SK-N-SH (cell line): Measurements from ENCODE around the gene CELF4. TPM values are rescaled to one million over a fixed set of nuclear protein-coding genes. Genes with fewer than 3 reads are reported as not detected.

Source experiments
- CTCF ChIA-PET: fragments of 300-600, 350-600 bp; formaldehyde crosslinking; extraction: SDS; loops from one replicate; lab custom pipeline; 2021; lab: Yijun Ruan, JAX
- POLR2A ChIA-PET: fragments of 350-600 bp; sonication (Branson Sonifier 250); formaldehyde crosslinking; extraction: SDS; loops from one replicate; lab custom pipeline; 2020; ENCODE audit warnings: antibody characterized with exemption, inconsistent platforms; lab: Yijun Ruan, JAX
- DNase-seq: peaks from one replicate; pipeline ENCODE4 v3.0.0; 2012
- H2AFZ ChIP-seq: fragments of 200-600 bp; sonication (generic); 2 replicates; pipeline ENCODE4 v1.8.1; 2016; ENCODE audit warnings: antibody characterized with exemption, mild to moderate bottlenecking, low read depth
- H3F3A ChIP-seq: fragments of 200-600 bp; sonication (generic); replicated peaks from 2 replicates; pipeline ENCODE3; 2016; ENCODE audit warnings: antibody characterized with exemption, mild to moderate bottlenecking; ENCODE audit not compliant: insufficient read depth
- H3K27ac ChIP-seq, 2 experiments: fragments of 200-500 bp in 1 of 2; fragments of 200-600 bp in 1 of 2; sonication (Bioruptor generic) in 1 of 2; sonication (generic), shearing (Covaris generic) in 1 of 2; 2 replicates each; pipeline versions ENCODE4 v1.5.1 to v1.6.1; 2014 to 2016; ENCODE audit warnings: low read depth in 2 of 2, inconsistent platforms in 1 of 2, low read length in 1 of 2, mild to moderate bottlenecking in 1 of 2, mixed read lengths in 1 of 2
- H3K27me3 ChIP-seq: fragments of 200-600 bp; sonication (generic), shearing (Covaris generic); 2 replicates; pipeline ENCODE4 v1.6.1; 2016; ENCODE audit warnings: mixed run types; ENCODE audit not compliant: insufficient read depth
- H3K36me3 ChIP-seq, 2 experiments: fragments of 200-500 bp in 1 of 2; fragments of 200-600 bp in 1 of 2; sonication (Bioruptor generic) in 1 of 2; sonication (generic) in 1 of 2; replicated peaks in 1 of 2; 2 replicates each; pipeline versions ENCODE3 to v1.5.1; 2014 to 2016; ENCODE audit warnings: low read length in 1 of 2, mild to moderate bottlenecking in 1 of 2; ENCODE audit not compliant: insufficient read depth in 2 of 2, control insufficient read depth in 1 of 2
- H3K4me1 ChIP-seq, 2 experiments: fragments of 200-500 bp in 1 of 2; fragments of 200-600 bp in 1 of 2; sonication (Bioruptor generic) in 1 of 2; sonication (generic), shearing (Covaris generic) in 1 of 2; 2 replicates each; pipeline versions ENCODE4 v1.5.1 to v1.6.1; 2014 to 2016; ENCODE audit warnings: low read depth in 1 of 2, low read length in 1 of 2, mixed run types in 1 of 2; ENCODE audit not compliant: insufficient read depth in 2 of 2, control insufficient read depth in 1 of 2
- H3K4me2 ChIP-seq: fragments of 200-600 bp; sonication (generic), shearing (Covaris generic); 2 replicates; pipeline ENCODE4 v1.6.1; 2017; ENCODE audit warnings: mixed run types
- H3K4me3 ChIP-seq, 2 experiments: fragments of 200-500 bp in 1 of 2; fragments of 200-600 bp in 1 of 2; sonication (Bioruptor generic) in 1 of 2; sonication (generic), shearing (Covaris generic) in 1 of 2; 2 replicates each; pipeline versions ENCODE4 v1.5.1 to v1.8.1; 2014 to 2016; ENCODE audit warnings: low read depth in 2 of 2, inconsistent platforms in 1 of 2, low read length in 1 of 2, mild to moderate bottlenecking in 1 of 2, mixed read lengths in 1 of 2, moderate library complexity in 1 of 2
- H3K79me2 ChIP-seq: fragments of 200-600 bp; sonication (generic); 2 replicates; pipeline ENCODE4 v1.8.1; 2017; ENCODE audit warnings: mild to moderate bottlenecking; ENCODE audit not compliant: insufficient read depth
- H3K9ac ChIP-seq: fragments of 200-600 bp; sonication (generic); 2 replicates; pipeline ENCODE4 v1.6.1; 2017; ENCODE audit warnings: mixed run types
- H3K9me2 ChIP-seq: fragments of 200-600 bp; sonication (generic); 2 replicates; pipeline ENCODE4 v1.6.1; 2017; ENCODE audit warnings: mixed run types
- H3K9me3 ChIP-seq: fragments of 200-600 bp; sonication (generic); 2 replicates; pipeline ENCODE4 v1.6.1; 2017; ENCODE audit warnings: mixed run types, mild to moderate bottlenecking, moderate library complexity
- H4K20me1 ChIP-seq: fragments of 200-600 bp; sonication (generic); 2 replicates; pipeline ENCODE4 v1.6.1; 2017; ENCODE audit warnings: mild to moderate bottlenecking, mixed run types; ENCODE audit not compliant: insufficient read depth
- CHD2 ChIP-seq: fragments of 150-350 bp; IDR thresholded peaks from 2 replicates; pipeline ENCODE4 v1.6.1; 2018; ENCODE audit warnings: low read length; ENCODE audit not compliant: partially characterized antibody
- ELF1 ChIP-seq: IDR thresholded peaks from 2 replicates; pipeline ENCODE4 v1.4.0; 2012
- EP300 ChIP-seq, 2 experiments: IDR thresholded peaks; 2 replicates each; pipeline versions ENCODE4 v1.4.0 to v1.6.1; 2012; ENCODE audit warnings: borderline replicate concordance in 1 of 2, low read depth in 1 of 2, low read length in 1 of 2
- EZH2phosphoT487 ChIP-seq: fragments of 200-600 bp; sonication (generic); IDR thresholded peaks from 2 replicates; pipeline ENCODE4 v1.6.1; 2017; ENCODE audit warnings: low read depth, mixed run types, mild to moderate bottlenecking, antibody characterized with exemption, moderate library complexity, borderline replicate concordance
- FOSL2 ChIP-seq: IDR thresholded peaks from 2 replicates; pipeline ENCODE4 v1.4.0; 2012; ENCODE audit warnings: low read depth, mild to moderate bottlenecking, moderate library complexity, borderline replicate concordance
- FOXM1 ChIP-seq: IDR thresholded peaks from 2 replicates; pipeline ENCODE4 v1.4.0; 2012; ENCODE audit warnings: low read depth, mild to moderate bottlenecking
- GABPA ChIP-seq: IDR thresholded peaks from 2 replicates; pipeline ENCODE4 v1.4.0; 2012; ENCODE audit warnings: low read depth, mild to moderate bottlenecking
- GATA2 ChIP-seq: sonication (generic); formaldehyde crosslinking; IDR thresholded peaks from 2 replicates; pipeline ENCODE4 v1.5.0; 2020; ENCODE audit warnings: mild to moderate bottlenecking, missing genetic modification reagents
- JUND ChIP-seq: IDR thresholded peaks from 2 replicates; pipeline ENCODE4 v1.4.0; 2012
- MEF2A ChIP-seq: IDR thresholded peaks from 2 replicates; pipeline ENCODE4 v1.4.0; 2012; ENCODE audit warnings: low read depth, borderline replicate concordance
- MXI1 ChIP-seq: IDR thresholded peaks from 2 replicates; pipeline ENCODE4 v1.6.1; 2012; ENCODE audit warnings: mild to moderate bottlenecking, low read depth, low read length, improper control_type of control experiment
- NRF1 ChIP-seq: IDR thresholded peaks from 2 replicates; pipeline ENCODE4 v1.6.1; 2012; ENCODE audit warnings: low read depth, mild to moderate bottlenecking, low read length
- POLR2AphosphoS5 ChIP-seq: IDR thresholded peaks from 2 replicates; pipeline ENCODE4 v1.6.1; 2012; ENCODE audit warnings: low read depth, low read length
- SIN3A ChIP-seq: IDR thresholded peaks from 2 replicates; pipeline ENCODE4 v1.6.1; 2012; ENCODE audit warnings: low read depth, mild to moderate bottlenecking, low read length, moderate library complexity, borderline replicate concordance
- TAF1 ChIP-seq: IDR thresholded peaks from 2 replicates; pipeline ENCODE4 v1.6.1; 2012; ENCODE audit warnings: low read depth, mild to moderate bottlenecking, low read length, moderate library complexity, borderline replicate concordance
- YY1 ChIP-seq: IDR thresholded peaks from 2 replicates; pipeline ENCODE4 v1.4.0; 2012; ENCODE audit warnings: low read depth, mild to moderate bottlenecking
- WGBS: methylation state at CpG from one replicate; pipeline ENCODE4 v1.1.6; 2017; ENCODE audit warnings: low lambda C conversion rate; 5-methylcytosine and 5-hydroxymethylcytosine counted together
- polyA plus RNA-seq, 3 experiments: library from polyadenylated mRNA; depleted of rRNA; stranded (reverse); fragments of >200 nt; gene quantifications; 2 replicates each; pipeline ENCODE4 v1.2.3, GENCODE V29; 2012
- TF ChIP-seq, protein P1 (sequence below): IDR thresholded peaks from 2 replicates; pipeline ENCODE4 v1.4.0; 2012; ENCODE audit warnings: low read depth
- TF ChIP-seq, protein P2 (sequence below): IDR thresholded peaks from 2 replicates; pipeline ENCODE4; 2012
- TF ChIP-seq, protein P3 (sequence below): IDR thresholded peaks from 2 replicates; pipeline ENCODE4 v1.4.0; 2012; ENCODE audit warnings: low read depth, borderline replicate concordance
- TF ChIP-seq, protein P4 (sequence below): fragments of 150-350 bp; IDR thresholded peaks from 2 replicates; pipeline ENCODE4 v1.6.1; 2016; ENCODE audit warnings: mild to moderate bottlenecking, low read depth, low read length

The CELF4 gene
- polyA plus RNA-seq, 1 of the 3 experiments (the other 2 are of a cell fraction) = 0.26 TPM

DNA sequence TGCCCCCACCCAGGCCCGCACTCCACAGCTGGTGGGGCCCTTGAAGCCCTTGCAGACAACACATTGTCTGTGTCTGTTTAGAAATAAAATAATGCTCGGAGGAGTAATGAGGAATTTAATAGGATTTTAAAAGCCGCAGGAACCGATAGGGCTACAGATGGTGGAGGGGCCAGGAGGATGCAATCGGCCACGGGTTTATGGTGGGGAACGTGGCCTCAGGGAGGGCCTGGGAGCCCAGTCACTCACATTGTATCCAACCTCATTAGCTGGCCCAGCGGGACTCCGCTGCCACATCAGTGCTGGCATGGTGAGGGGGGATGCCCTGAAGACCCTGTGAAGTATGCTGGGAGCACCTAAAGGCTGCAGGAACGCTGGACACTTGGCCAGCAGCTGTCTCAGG, 252.0 kb downstream of the CELF4 start:
- Histone ChIP-seq H4K20me1 (no peaks in the 10 kb centered on the region), H3K4me2 (no peak overlapping the region), H3K79me2 (no peaks in the 10 kb centered on the region), H3K9ac (no peak overlapping the region), H3K4me3 (no peak overlapping the region), H3F3A (no peaks in the 10 kb centered on the region), H2AFZ (no peak overlapping the region), H3K9me3 (no peaks in the 10 kb centered on the region), H3K36me3 (no peaks in the 10 kb centered on the region), H3K4me1 (peaks cover 0 to 2% of the 10 kb centered on the region in 2 experiments; a peak in 1 of 4 replicates), H3K9me2 (no peaks in the 10 kb centered on the region)
- no peak for DNase-seq
- ChIA-PET CTCF (interaction anchor here (1.0 to 3.6 kb wide), 4 partner anchors 10 to 81 kb away, joined by 3 to 21 read pairs (median 4); no protein-coding TSS in a partner anchor), POLR2A (no interaction called here)
- 63% methylated on average over 9 of the region's 10 CpGs for WGBS
- TF ChIP-seq GATA2 = no peak
- TF ChIP-seq NRF1 = no peak
- TF ChIP-seq FOSL2 = no peak
- no peak for TF ChIP-seq EZH2phosphoT487
- TF ChIP-seq SIN3A = no peak
- no peak for TF ChIP-seq EP300 (IDR thresholded peaks at IDR 0.05; ENCODE audit: borderline replicate concordance in 1 of 2, low read depth in 1 of 2, low read length in 1 of 2)
- TF ChIP-seq, protein P1, sequence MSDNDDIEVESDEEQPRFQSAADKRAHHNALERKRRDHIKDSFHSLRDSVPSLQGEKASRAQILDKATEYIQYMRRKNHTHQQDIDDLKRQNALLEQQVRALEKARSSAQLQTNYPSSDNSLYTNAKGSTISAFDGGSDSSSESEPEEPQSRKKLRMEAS = no peak
- TF ChIP-seq, protein P2, sequence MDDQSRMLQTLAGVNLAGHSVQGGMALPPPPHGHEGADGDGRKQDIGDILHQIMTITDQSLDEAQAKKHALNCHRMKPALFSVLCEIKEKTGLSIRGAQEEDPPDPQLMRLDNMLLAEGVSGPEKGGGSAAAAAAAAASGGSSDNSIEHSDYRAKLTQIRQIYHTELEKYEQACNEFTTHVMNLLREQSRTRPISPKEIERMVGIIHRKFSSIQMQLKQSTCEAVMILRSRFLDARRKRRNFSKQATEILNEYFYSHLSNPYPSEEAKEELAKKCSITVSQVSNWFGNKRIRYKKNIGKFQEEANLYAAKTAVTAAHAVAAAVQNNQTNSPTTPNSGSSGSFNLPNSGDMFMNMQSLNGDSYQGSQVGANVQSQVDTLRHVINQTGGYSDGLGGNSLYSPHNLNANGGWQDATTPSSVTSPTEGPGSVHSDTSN = no peak
- no peak for TF ChIP-seq FOXM1
- no peak for TF ChIP-seq JUND
- TF ChIP-seq POLR2AphosphoS5 = no peak
- TF ChIP-seq GABPA = no peak
- no peak for TF ChIP-seq ELF1
- TF ChIP-seq MXI1 = no peak
- TF ChIP-seq MEF2A = no peak
- TF ChIP-seq, protein P3, sequence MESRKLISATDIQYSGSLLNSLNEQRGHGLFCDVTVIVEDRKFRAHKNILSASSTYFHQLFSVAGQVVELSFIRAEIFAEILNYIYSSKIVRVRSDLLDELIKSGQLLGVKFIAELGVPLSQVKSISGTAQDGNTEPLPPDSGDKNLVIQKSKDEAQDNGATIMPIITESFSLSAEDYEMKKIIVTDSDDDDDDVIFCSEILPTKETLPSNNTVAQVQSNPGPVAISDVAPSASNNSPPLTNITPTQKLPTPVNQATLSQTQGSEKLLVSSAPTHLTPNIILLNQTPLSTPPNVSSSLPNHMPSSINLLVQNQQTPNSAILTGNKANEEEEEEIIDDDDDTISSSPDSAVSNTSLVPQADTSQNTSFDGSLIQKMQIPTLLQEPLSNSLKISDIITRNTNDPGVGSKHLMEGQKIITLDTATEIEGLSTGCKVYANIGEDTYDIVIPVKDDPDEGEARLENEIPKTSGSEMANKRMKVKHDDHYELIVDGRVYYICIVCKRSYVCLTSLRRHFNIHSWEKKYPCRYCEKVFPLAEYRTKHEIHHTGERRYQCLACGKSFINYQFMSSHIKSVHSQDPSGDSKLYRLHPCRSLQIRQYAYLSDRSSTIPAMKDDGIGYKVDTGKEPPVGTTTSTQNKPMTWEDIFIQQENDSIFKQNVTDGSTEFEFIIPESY = no peak
- no peak for TF ChIP-seq CHD2
- TF ChIP-seq, protein P4, sequence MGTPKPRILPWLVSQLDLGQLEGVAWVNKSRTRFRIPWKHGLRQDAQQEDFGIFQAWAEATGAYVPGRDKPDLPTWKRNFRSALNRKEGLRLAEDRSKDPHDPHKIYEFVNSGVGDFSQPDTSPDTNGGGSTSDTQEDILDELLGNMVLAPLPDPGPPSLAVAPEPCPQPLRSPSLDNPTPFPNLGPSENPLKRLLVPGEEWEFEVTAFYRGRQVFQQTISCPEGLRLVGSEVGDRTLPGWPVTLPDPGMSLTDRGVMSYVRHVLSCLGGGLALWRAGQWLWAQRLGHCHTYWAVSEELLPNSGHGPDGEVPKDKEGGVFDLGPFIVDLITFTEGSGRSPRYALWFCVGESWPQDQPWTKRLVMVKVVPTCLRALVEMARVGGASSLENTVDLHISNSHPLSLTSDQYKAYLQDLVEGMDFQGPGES = no peak
- TF ChIP-seq YY1 = no peak
- no peak for TF ChIP-seq TAF1
- TF ChIP-seq, all 33 proteins: peak for 0
- H3K27ac ChIP-seq = no peak overlapping the region
- H3K27me3 ChIP-seq = no peaks in the 10 kb centered on the region
